Psoas muscle (tissue), 8 donors: ENCODE measurements around the gene ZBTB7C. TPM values are rescaled to one million over a fixed set of nuclear protein-coding genes. Genes with fewer than 3 reads are reported as not detected.
A peak's percentile ranks its signal among the peaks of the same experiment; 100 is the strongest.

Experiments
- ATAC-seq, 4 donors: fragments of 200-7000 bp; cut with Tn5 transposase; one replicate each; pipeline ENCODE4 v1.9.1; 2020; ENCODE audit warnings: moderate library complexity in 3 of 4, mild to moderate bottlenecking in 2 of 4
- DNase-seq, 2 donors: peaks; one replicate each; pipeline ENCODE4 v3.0.0-alpha.2; 2020
- H3K27ac ChIP-seq: fragments of 200-600 bp; one replicate; pipeline ENCODE4 v1.8.0; 2022
- H3K27me3 ChIP-seq, 3 donors: fragments of 200-600 bp in 1 of 3; one replicate each; pipeline versions ENCODE4 v1.6.1 to v1.8.0; 2013 to 2022; ENCODE audit warnings: low read length in 2 of 3, mild to moderate bottlenecking in 2 of 3, moderate library complexity in 1 of 3; ENCODE audit not compliant: insufficient read depth in 3 of 3
- H3K36me3 ChIP-seq, 2 donors: fragments of 200-600 bp in 1 of 2; one replicate each; pipeline versions ENCODE4 v1.6.1 to v1.8.0; 2013 to 2022; ENCODE audit warnings: low read depth in 1 of 2, mild to moderate bottlenecking in 1 of 2, moderate library complexity in 1 of 2; ENCODE audit not compliant: insufficient read depth in 1 of 2
- H3K4me1 ChIP-seq: fragments of 200-600 bp; one replicate; pipeline ENCODE4 v1.8.0; 2022
- H3K4me3 ChIP-seq: fragments of 200-600 bp; one replicate; pipeline ENCODE4 v1.8.0; 2022; ENCODE audit warnings: mild to moderate bottlenecking
- H3K9me3 ChIP-seq: fragments of 200-600 bp; one replicate; pipeline ENCODE4 v1.8.0; 2022
- WGBS, 3 donors: extraction: QIAGEN DNeasy Blood & Tissue Kit; methylation state at CpG; one replicate each; pipeline versions ENCODE4 v1.1.6 to v1.1.7; 2013; 5-methylcytosine and 5-hydroxymethylcytosine counted together
- intact Hi-C, 2 donors: fragments of 100-400 bp; cut with DNase I; formaldehyde crosslinking; loops; one replicate each; pipeline versions ENCODE4 v1.11.0 to v1.14.2; 2022
- polyA plus RNA-seq, 3 donors: library from polyadenylated mRNA; stranded (reverse); fragments of 200-250 nt; gene quantifications; one replicate each; pipeline ENCODE4 v1.2.3, GENCODE V29; 2013
- total RNA-seq, 4 donors: library from RNA; stranded (reverse); fragmentation: NEBNext Ultra II Directional in 2 of 4; extraction: Animal tissue kit (Norgen Biotek cat#: 25700) in 2 of 4; gene quantifications; one replicate each; pipeline versions ENCODE4 v1.2.1 to v1.2.4, GENCODE V29; 2021 to 2023
- TF ChIP-seq, protein P1 (sequence below): fragments of 200-600 bp; IDR thresholded peaks from one replicate; pipeline ENCODE4 v1.8.0; 2022; ENCODE audit warnings: antibody characterized with exemption
- donor health status: healthy with polysubstance abuse.
- donor health status: DM: no; HTN: no; CAD: no; lungs with moderate emphysema.
- donor health status: Bipolar disorder and iron deficiency.
- donor health status: healthy.
- donor health status: DM: yes; HTN: yes; CAD: no.
- donor health status: DM: no; HTN: no; CAD: no.
- donor health status: DM: no; HTN: no; CAD: no.
- donor health status: DM: yes; HTN: yes; CAD: no.

ZBTB7C gene
- total and polyA plus RNA-seq, 7 donors: 0.34 to 2.9 (median 0.78) TPM

DNA sequence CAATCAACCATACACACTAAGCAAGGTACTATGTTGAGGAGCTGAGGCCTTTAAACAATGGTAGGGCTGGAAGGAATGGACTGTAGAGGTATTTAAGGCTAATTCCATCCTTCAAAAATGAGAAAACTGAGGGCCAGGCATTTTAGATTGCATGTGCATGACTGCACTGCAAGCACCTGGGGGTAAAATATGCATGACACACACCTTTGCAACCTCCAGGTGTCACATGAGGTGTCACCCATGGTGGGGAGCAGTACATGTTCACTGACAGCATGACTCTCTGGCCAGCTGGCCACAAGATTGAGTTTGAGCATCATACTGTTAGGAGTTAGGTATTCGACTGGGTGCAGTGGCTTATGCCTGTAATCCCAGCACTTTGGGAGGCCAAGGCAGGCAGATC lies 182.8 kb downstream of the ZBTB7C start:
- TF ChIP-seq, protein P1, sequence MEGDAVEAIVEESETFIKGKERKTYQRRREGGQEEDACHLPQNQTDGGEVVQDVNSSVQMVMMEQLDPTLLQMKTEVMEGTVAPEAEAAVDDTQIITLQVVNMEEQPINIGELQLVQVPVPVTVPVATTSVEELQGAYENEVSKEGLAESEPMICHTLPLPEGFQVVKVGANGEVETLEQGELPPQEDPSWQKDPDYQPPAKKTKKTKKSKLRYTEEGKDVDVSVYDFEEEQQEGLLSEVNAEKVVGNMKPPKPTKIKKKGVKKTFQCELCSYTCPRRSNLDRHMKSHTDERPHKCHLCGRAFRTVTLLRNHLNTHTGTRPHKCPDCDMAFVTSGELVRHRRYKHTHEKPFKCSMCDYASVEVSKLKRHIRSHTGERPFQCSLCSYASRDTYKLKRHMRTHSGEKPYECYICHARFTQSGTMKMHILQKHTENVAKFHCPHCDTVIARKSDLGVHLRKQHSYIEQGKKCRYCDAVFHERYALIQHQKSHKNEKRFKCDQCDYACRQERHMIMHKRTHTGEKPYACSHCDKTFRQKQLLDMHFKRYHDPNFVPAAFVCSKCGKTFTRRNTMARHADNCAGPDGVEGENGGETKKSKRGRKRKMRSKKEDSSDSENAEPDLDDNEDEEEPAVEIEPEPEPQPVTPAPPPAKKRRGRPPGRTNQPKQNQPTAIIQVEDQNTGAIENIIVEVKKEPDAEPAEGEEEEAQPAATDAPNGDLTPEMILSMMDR: no peak
- no peak overlapping the region for H3K27ac ChIP-seq
- ATAC-seq (no peak), DNase-seq (no peak)
- H3K36me3 ChIP-seq: no peaks in the 10 kb centered on the region
- 95 to 97% (median 96%) methylated on average over 1 of the region's 1 CpG for WGBS, 3 donors
- no peaks in the 10 kb centered on the region for H3K9me3 ChIP-seq
- no peak overlapping the region for H3K4me3 ChIP-seq
- peaks cover 4% of the 10 kb centered on the region for H3K4me1 ChIP-seq
- peaks cover 0 to 4% (median 0%) of the 10 kb centered on the region in 3 donors for H3K27me3 ChIP-seq
- intact Hi-C loops: no loop called here

DNA sequence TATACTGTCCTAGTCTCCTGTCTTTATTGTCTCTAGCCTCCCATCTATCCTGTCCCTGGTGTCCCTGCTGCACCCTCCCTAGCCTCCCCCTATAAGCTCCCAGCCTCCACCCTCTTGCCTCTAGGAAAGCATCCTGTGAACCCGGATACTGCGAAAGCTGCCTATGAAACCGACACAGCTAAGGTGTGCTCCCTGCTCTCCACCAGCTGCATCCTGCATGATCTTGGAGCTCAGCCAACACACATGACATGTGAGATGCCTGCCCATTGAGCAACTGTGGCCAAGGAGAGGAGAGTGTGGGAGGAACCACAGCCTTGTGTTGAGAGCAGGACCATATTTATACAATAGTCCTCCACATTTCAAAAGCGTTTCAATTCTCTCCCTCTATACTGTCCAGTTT lies 187.1 kb downstream of the ZBTB7C start:
- ATAC-seq: peak; percentile 79 to 93 (median 90)
- no peaks in the 10 kb centered on the region for H3K9me3 ChIP-seq
- TF ChIP-seq, protein P1: no peak
- no peak overlapping the region for H3K27ac ChIP-seq
- peaks cover 4% of the 10 kb centered on the region for H3K4me1 ChIP-seq
- WGBS, 3 donors: 27 to 38% (median 29%) methylated on average over 4 of the region's 4 CpGs
- H3K4me3 ChIP-seq: no peak overlapping the region
- peak; percentile 57 to 59 for DNase-seq
- H3K36me3 ChIP-seq: no peaks in the 10 kb centered on the region
- no peaks in the 10 kb centered on the region for H3K27me3 ChIP-seq
- intact Hi-C loops: no loop called here

DNA sequence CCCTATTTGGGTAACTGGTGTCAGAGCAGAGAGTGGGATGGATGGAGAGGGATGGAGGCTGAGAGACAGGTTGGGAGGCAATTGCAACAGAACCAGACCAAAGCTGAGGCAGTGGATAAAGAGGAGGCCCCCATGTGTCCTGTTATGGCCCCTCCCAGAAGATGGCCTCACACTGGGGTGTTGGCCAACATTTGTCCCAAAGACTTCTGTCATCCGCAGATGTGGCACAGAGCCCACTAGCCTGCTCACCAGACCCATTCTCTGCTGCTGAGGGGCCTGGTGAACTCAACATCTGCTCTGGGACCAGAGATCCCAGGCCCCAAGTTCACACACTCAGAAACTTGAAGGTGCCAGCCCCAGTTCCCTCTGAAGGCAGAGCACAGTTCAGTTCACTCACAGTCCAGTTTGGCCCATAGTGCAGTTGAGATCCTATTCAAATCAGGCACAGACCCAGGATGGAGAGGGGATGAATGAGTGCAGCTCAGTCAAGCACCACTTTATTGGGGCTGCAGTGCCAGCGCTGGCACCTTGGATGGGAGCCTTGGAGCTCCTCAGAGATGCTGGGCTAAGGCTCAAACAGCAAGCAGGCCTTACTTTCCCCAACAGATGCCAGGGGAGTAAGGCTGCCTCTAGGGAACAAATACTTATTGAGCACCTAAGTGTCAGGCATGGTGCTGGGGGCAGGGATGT lies 189.2 kb downstream of the ZBTB7C start:
- H3K27me3 ChIP-seq: no peaks in the 10 kb centered on the region
- intact Hi-C loops: no loop called here
- H3K4me1 ChIP-seq: peaks cover 4% of the 10 kb centered on the region
- ATAC-seq: no peak
- peak in 1 of 2 donors; percentile 51 for DNase-seq
- 72 to 91% (median 77%) methylated on average over 2 of the region's 2 CpGs for WGBS, 3 donors
- no peaks in the 10 kb centered on the region for H3K36me3 ChIP-seq
- TF ChIP-seq, protein P1: no peak
- H3K4me3 ChIP-seq: no peak overlapping the region
- no peaks in the 10 kb centered on the region for H3K9me3 ChIP-seq
- H3K27ac ChIP-seq: no peak overlapping the region

DNA sequence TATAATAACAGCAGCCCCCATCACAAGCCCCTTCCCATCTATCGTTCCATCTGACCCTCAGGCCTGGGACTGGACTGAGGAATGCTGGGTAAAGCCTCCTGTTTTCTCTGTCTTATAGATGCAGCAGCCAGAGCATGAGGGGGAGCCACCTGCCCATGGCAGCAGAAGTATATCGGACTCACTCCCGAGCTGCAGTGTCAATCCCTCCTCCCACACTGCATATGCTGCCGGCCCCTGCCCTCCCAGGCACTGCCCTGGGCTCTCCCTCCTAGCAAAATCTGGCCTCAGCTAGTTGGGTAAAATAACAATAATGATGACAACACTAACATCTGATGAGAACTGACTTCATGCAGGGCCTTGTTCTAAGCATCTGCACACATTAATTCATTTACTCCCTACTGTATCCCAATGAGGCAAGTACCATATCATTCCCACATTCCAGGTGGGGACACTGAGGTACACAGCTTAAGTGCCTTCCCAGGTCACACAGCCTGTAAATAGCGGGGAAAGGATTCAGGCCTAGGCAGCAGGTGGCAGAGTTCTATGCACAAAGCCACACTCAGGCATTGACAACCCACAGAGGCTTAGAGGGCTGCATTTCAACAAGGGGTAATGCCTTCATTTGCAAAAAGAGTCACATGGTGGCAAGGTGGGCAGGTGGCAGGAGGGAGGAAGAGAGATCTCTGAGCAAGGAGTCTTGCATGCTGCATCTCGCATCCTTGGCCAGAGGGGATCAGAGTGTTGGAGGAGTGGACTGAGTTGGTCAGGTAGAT lies 190.0 kb downstream of the ZBTB7C start:
- no peaks in the 10 kb centered on the region for H3K27me3 ChIP-seq
- no peaks in the 10 kb centered on the region for H3K9me3 ChIP-seq
- WGBS, 3 donors: 82 to 90% (median 86%) methylated on average over 6 of the region's 6 CpGs
- H3K4me3 ChIP-seq: no peak overlapping the region
- H3K4me1 ChIP-seq: peaks cover 4% of the 10 kb centered on the region
- no peak for DNase-seq
- TF ChIP-seq, protein P1: no peak
- intact Hi-C loops: no loop called here
- H3K27ac ChIP-seq: no peak overlapping the region
- no peaks in the 10 kb centered on the region for H3K36me3 ChIP-seq
- no peak for ATAC-seq
